ENCODE results near the gene CIDEA. TPM values are rescaled to one million over a fixed set of nuclear protein-coding genes. Genes with fewer than 3 reads are reported as not detected.
"Not testable (repeated sequence)": the region's sequence is repeated elsewhere in the genome, so short reads cannot be mapped to it uniquely, and the experiment has no call there.

CIDEA gene
- total RNA-seq, 1 donor from 2014 or later: not detected

GRCh38 chr18:12236934-12237832 lies 17.0 kb upstream of the CIDEA start:
- H3K4me1 ChIP-seq: peaks cover 6% of the 10 kb centered on the region
- no peaks in the 10 kb centered on the region for H3K9me3 ChIP-seq
- peaks cover 4% of the 10 kb centered on the region for H3K27me3 ChIP-seq (ENCODE audit: low read depth)
- no peak overlapping the region for H3K27ac ChIP-seq
- intact Hi-C loops (cut with DNase I): no loop called here
- no peak overlapping the region for H3K4me3 ChIP-seq
- TF ChIP-seq, protein P1, sequence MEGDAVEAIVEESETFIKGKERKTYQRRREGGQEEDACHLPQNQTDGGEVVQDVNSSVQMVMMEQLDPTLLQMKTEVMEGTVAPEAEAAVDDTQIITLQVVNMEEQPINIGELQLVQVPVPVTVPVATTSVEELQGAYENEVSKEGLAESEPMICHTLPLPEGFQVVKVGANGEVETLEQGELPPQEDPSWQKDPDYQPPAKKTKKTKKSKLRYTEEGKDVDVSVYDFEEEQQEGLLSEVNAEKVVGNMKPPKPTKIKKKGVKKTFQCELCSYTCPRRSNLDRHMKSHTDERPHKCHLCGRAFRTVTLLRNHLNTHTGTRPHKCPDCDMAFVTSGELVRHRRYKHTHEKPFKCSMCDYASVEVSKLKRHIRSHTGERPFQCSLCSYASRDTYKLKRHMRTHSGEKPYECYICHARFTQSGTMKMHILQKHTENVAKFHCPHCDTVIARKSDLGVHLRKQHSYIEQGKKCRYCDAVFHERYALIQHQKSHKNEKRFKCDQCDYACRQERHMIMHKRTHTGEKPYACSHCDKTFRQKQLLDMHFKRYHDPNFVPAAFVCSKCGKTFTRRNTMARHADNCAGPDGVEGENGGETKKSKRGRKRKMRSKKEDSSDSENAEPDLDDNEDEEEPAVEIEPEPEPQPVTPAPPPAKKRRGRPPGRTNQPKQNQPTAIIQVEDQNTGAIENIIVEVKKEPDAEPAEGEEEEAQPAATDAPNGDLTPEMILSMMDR (IDR thresholded peaks at IDR 0.05): peak; percentile 94
- no peaks in the 10 kb centered on the region for H3K36me3 ChIP-seq
- ATAC-seq: peak; percentile 92 to 95
- DNase-seq: peak; percentile 75

DNA sequence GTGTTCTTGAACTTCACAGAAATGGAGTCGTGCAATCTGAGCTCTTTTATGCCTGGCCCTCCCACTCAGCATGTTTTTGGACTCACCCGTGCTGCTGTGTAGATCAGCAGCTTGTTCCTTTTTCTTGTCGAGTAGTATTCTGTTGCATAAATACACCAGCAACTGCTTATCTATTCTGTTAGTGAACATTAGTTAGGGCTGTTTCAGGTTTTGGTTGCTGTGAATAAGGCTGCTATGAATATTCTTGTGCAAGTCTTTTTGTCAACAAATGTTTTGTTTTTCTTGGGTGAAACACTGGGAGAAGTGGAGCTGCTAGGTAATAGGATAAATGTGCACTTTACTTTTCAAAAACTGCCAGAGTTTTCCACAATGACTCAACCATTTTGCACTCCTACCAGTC lies 15.3 kb upstream of the CIDEA start:
- intact Hi-C loops (cut with DNase I): no loop called here
- Histone ChIP-seq H3K4me3 (no peak overlapping the region), H3K27ac (no peak overlapping the region), H3K36me3 (no peaks in the 10 kb centered on the region), H3K9me3 (no peaks in the 10 kb centered on the region), H3K4me1 (peaks cover 6% of the 10 kb centered on the region), H3K27me3 (ENCODE audit: low read depth) (peaks cover 4% of the 10 kb centered on the region)
- TF ChIP-seq, protein P1 (IDR thresholded peaks at IDR 0.05): no peak
- DNase-seq (no peak), ATAC-seq (no peak)

DNA sequence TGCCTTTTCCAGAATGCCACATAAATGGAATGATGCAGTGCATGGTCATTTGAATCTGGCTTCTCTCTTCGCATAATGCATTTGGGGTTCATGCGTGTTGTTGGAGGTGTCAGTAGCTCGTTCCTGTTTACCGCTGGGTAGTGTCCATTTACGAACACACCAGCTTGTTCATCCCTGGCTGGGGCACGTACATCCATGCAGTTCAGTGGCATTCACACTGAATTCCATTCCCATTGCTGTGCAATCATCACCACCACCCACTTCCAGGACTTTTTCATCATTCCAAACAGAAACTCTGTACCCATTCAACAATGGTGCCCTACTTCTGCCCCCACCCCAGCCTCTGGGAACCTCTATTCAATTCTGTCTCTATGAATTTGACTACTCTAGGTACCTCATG lies 14.7 kb upstream of the CIDEA start:
- ATAC-seq: no peak
- DNase-seq: no peak
- TF ChIP-seq, protein P1 (IDR thresholded peaks at IDR 0.05): no peak
- no peaks in the 10 kb centered on the region for H3K9me3 ChIP-seq
- intact Hi-C loops (cut with DNase I): no loop called here
- no peak overlapping the region for H3K27ac ChIP-seq
- peaks cover 6% of the 10 kb centered on the region for H3K4me1 ChIP-seq
- H3K4me3 ChIP-seq: no peak overlapping the region
- no peaks in the 10 kb centered on the region for H3K36me3 ChIP-seq
- H3K27me3 ChIP-seq (ENCODE audit: low read depth): peaks cover 4% of the 10 kb centered on the region

DNA sequence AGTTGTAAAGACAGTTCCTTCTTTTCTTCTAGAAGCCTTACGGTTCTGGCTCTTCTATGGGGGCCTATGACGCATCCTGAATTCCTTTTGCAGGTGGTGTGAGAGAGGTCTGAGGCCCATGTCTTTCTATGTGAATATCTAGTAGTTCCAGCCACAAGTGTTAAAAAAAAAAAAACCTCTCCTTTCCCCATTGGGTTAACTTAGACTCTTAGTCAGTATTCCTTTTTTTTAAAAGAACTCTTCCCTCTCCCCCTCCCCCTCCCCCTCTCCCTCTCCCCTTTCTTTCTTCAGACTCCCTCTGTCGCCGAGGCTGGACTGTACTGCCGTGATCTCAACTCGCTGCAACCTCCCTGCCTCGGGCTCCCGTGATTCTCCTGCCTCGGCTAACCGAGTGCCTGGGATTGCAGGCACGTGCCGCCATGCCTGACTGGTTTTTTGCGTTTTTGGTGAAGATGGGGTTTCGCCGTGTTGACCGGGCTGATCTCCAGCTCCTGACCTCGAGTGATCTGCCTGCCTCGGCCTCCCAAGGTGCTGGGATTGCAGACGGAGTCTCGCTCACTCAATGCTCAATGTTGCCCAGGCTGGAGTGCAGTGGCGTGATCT lies 11.4 kb upstream of the CIDEA start:
- no peak overlapping the region for H3K27ac ChIP-seq
- H3K4me3 ChIP-seq: no peak overlapping the region
- peaks cover 19% of the 10 kb centered on the region for H3K27me3 ChIP-seq (ENCODE audit: low read depth)
- H3K36me3 ChIP-seq: no peaks in the 10 kb centered on the region
- TF ChIP-seq, protein P1 (IDR thresholded peaks at IDR 0.05): no peak
- DNase-seq (no peak), ATAC-seq (no peak)
- intact Hi-C loops (cut with DNase I): no loop called here
- no peaks in the 10 kb centered on the region for H3K4me1 ChIP-seq
- no peaks in the 10 kb centered on the region for H3K9me3 ChIP-seq

GRCh38 chr18:12243272-12243671 lies 10.9 kb upstream of the CIDEA start:
- not testable (repeated sequence) for H3K4me1 ChIP-seq

DNA sequence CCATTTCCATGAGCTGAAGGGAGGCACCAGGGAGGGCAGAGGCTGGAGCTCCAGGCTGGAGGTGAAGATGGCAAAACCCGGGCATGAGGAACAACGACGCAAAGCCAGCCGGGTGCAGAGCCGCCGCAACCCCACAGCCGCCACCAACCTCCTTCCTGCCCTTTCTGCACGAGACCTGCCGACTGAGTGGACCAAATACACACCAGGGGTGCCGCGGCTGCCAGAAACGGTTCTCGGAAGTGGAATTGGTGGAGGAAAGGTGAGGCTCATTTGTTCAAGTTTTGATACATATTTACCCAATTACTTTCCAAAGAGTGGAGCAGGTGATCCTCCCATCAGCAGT lies 8.4 kb upstream of the CIDEA start:
- DNase-seq (no peak), ATAC-seq (no peak)
- intact Hi-C loops (cut with DNase I): no loop called here
- TF ChIP-seq, protein P1 (IDR thresholded peaks at IDR 0.05): no peak
- H3K9me3 ChIP-seq: no peaks in the 10 kb centered on the region
- H3K36me3 ChIP-seq: no peaks in the 10 kb centered on the region
- H3K4me1 ChIP-seq: no peaks in the 10 kb centered on the region
- H3K4me3 ChIP-seq: no peak overlapping the region
- no peak overlapping the region for H3K27ac ChIP-seq
- peaks cover 32% of the 10 kb centered on the region for H3K27me3 ChIP-seq (ENCODE audit: low read depth)

More at GRCh38 chr18:12243272-12243671, 10.9 kb upstream of the CIDEA start:
- H3K27ac ChIP-seq; H3K36me3 ChIP-seq; DNase-seq; H3K9me3 ChIP-seq; H3K4me3 ChIP-seq; ATAC-seq; intact Hi-C loops (cut with DNase I): not testable (repeated sequence)
- peaks cover 25% of the 10 kb centered on the region for H3K27me3 ChIP-seq (ENCODE audit: low read depth)

Data from lower lobe of right lung (tissue), 2 donors.